ENCODE data around the gene PHLDB2. TPM values are rescaled to one million over a fixed set of nuclear protein-coding genes. Genes with fewer than 3 reads are reported as not detected.

Gene PHLDB2
- total RNA-seq, 1 donor from 2014 or later = 170 TPM

- no peak overlapping the region for H2AFZ ChIP-seq (ENCODE audit: low read depth, low read length)
- no peak overlapping the region for H3K27ac ChIP-seq (ENCODE audit: low read depth, low read length)
- peaks cover 46% of the 10 kb centered on the region for H3K36me3 Mint-ChIP-seq (ENCODE audit: low read depth, unreplicated experiment)
- no peaks in the 10 kb centered on the region for H3K27me3 ChIP-seq (ENCODE audit: insufficient read depth, low read length)
- H3K4me3 Mint-ChIP-seq (ENCODE audit: unreplicated experiment) = no peak overlapping the region
- H3K36me3 ChIP-seq (ENCODE audit: insufficient read depth, low read length) = peaks cover 9% of the 10 kb centered on the region
- no peak overlapping the region for H3K4me3 ChIP-seq (ENCODE audit: insufficient read depth, low read depth, low read length)
- no peak overlapping the region for H3K9ac ChIP-seq (ENCODE audit: low read length)
- no peaks in the 10 kb centered on the region for H3K27me3 Mint-ChIP-seq (ENCODE audit: low read depth, unreplicated experiment)
- TF ChIP-seq, protein P1, sequence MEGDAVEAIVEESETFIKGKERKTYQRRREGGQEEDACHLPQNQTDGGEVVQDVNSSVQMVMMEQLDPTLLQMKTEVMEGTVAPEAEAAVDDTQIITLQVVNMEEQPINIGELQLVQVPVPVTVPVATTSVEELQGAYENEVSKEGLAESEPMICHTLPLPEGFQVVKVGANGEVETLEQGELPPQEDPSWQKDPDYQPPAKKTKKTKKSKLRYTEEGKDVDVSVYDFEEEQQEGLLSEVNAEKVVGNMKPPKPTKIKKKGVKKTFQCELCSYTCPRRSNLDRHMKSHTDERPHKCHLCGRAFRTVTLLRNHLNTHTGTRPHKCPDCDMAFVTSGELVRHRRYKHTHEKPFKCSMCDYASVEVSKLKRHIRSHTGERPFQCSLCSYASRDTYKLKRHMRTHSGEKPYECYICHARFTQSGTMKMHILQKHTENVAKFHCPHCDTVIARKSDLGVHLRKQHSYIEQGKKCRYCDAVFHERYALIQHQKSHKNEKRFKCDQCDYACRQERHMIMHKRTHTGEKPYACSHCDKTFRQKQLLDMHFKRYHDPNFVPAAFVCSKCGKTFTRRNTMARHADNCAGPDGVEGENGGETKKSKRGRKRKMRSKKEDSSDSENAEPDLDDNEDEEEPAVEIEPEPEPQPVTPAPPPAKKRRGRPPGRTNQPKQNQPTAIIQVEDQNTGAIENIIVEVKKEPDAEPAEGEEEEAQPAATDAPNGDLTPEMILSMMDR (IDR thresholded peaks at IDR 0.05; ENCODE audit: insufficient read depth, low read depth, low read length) = no peak
- no peak for TF ChIP-seq EZH2 (IDR thresholded peaks at IDR 0.05; ENCODE audit: insufficient read depth, low read length)
- DNase-seq (ENCODE audit: low read depth) (no peak), FAIRE-seq (peak; percentile 34)
- H3K9me3 Mint-ChIP-seq (ENCODE audit: unreplicated experiment) = peaks cover 10% of the 10 kb centered on the region
- H4K20me1 ChIP-seq (ENCODE audit: insufficient read depth, low read length) = peaks cover 16% of the 10 kb centered on the region
- H3K4me1 Mint-ChIP-seq (ENCODE audit: low read depth, unreplicated experiment) = peaks cover 23% of the 10 kb centered on the region
- H3K9me3 ChIP-seq (ENCODE audit: insufficient read depth, low read depth, low read length) = no peaks in the 10 kb centered on the region
- H3K4me1 ChIP-seq (ENCODE audit: insufficient read depth, low read length) = peaks cover 29% of the 10 kb centered on the region
- no peak overlapping the region for H3K4me2 ChIP-seq (ENCODE audit: low read length)
- H3K79me2 ChIP-seq (ENCODE audit: insufficient read depth, low read length) = peaks cover 89% of the 10 kb centered on the region
- no peak overlapping the region for H3K27ac Mint-ChIP-seq (ENCODE audit: unreplicated experiment)
Observed at GRCh38 chr3:111899966-111900365, 40.9 kb downstream of the PHLDB2 start.

DNA sequence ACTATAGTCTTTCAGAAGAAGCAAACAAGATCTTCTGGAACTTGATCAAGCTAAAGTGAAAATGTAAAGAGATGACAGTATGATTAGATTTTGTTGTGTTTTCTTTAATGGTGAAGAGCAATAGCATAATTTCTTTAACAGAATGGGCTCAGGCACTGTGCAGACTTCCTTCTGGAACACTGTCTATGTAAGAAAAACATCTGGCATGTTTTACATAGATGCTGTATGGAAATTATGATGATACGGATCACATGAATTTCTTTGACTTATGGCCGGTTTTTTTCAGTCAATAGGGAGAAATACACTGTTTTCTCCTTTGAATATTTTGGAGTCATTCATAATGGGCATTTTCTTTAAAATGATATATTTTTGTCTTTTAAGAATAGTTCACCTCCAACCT is 42.6 kb downstream of the PHLDB2 start:
- no peak for FAIRE-seq
- Mint-ChIP-seq H3K27ac (ENCODE audit: unreplicated experiment) (peak overlapping the region; percentile 83), H3K4me3 (ENCODE audit: unreplicated experiment) (no peak overlapping the region), H3K36me3 (ENCODE audit: low read depth, unreplicated experiment) (peaks cover 54% of the 10 kb centered on the region), H3K4me1 (ENCODE audit: low read depth, unreplicated experiment) (peaks cover 30% of the 10 kb centered on the region), H3K9me3 (ENCODE audit: unreplicated experiment) (peaks cover 12% of the 10 kb centered on the region), H3K27me3 (ENCODE audit: low read depth, unreplicated experiment) (no peaks in the 10 kb centered on the region)
- Histone ChIP-seq H3K36me3 (ENCODE audit: insufficient read depth, low read length) (peaks cover 15% of the 10 kb centered on the region), H3K4me1 (ENCODE audit: insufficient read depth, low read length) (peaks cover 31% of the 10 kb centered on the region), H4K20me1 (ENCODE audit: insufficient read depth, low read length) (peaks cover 9% of the 10 kb centered on the region), H3K27ac (ENCODE audit: low read depth, low read length) (peak overlapping the region; percentile 95), H3K9me3 (ENCODE audit: insufficient read depth, low read depth, low read length) (no peaks in the 10 kb centered on the region), H3K9ac (ENCODE audit: low read length) (no peak overlapping the region), H3K79me2 (ENCODE audit: insufficient read depth, low read length) (peaks cover 89% of the 10 kb centered on the region), H2AFZ (ENCODE audit: low read depth, low read length) (no peak overlapping the region), H3K27me3 (ENCODE audit: insufficient read depth, low read length) (no peaks in the 10 kb centered on the region), H3K4me2 (ENCODE audit: low read length) (no peak overlapping the region), H3K4me3 (ENCODE audit: insufficient read depth, low read depth, low read length) (no peak overlapping the region)
- DNase-seq (ENCODE audit: low read depth) = no peak
- no peak for TF ChIP-seq EZH2 (IDR thresholded peaks at IDR 0.05; ENCODE audit: insufficient read depth, low read length)
- TF ChIP-seq, protein P1 (IDR thresholded peaks at IDR 0.05; ENCODE audit: insufficient read depth, low read depth, low read length) = no peak

- Mint-ChIP-seq H3K36me3 (ENCODE audit: low read depth, unreplicated experiment) (peaks cover 47% of the 10 kb centered on the region), H3K27ac (ENCODE audit: unreplicated experiment) (no peak overlapping the region), H3K9me3 (ENCODE audit: unreplicated experiment) (peaks cover 12% of the 10 kb centered on the region), H3K27me3 (ENCODE audit: low read depth, unreplicated experiment) (no peaks in the 10 kb centered on the region), H3K4me3 (ENCODE audit: unreplicated experiment) (no peak overlapping the region), H3K4me1 (ENCODE audit: low read depth, unreplicated experiment) (peaks cover 32% of the 10 kb centered on the region)
- Histone ChIP-seq H3K36me3 (ENCODE audit: insufficient read depth, low read length) (peaks cover 19% of the 10 kb centered on the region), H2AFZ (ENCODE audit: low read depth, low read length) (no peak overlapping the region), H3K9ac (ENCODE audit: low read length) (peak overlapping the region; percentile 13), H3K27ac (ENCODE audit: low read depth, low read length) (peak overlapping the region; percentile 95), H3K4me2 (ENCODE audit: low read length) (peak overlapping the region; percentile 17), H3K4me1 (ENCODE audit: insufficient read depth, low read length) (peaks cover 31% of the 10 kb centered on the region), H3K27me3 (ENCODE audit: insufficient read depth, low read length) (no peaks in the 10 kb centered on the region), H3K4me3 (ENCODE audit: insufficient read depth, low read depth, low read length) (no peak overlapping the region), H3K9me3 (ENCODE audit: insufficient read depth, low read depth, low read length) (no peaks in the 10 kb centered on the region), H4K20me1 (ENCODE audit: insufficient read depth, low read length) (peaks cover under 1% of the 10 kb centered on the region), H3K79me2 (ENCODE audit: insufficient read depth, low read length) (peaks cover 89% of the 10 kb centered on the region)
- no peak for TF ChIP-seq EZH2 (IDR thresholded peaks at IDR 0.05; ENCODE audit: insufficient read depth, low read length)
- DNase-seq (ENCODE audit: low read depth) (no peak), FAIRE-seq (no peak)
Observed at GRCh38 chr3:111902534-111902933, 43.5 kb downstream of the PHLDB2 start.
